Stimulated activated CD4-positive, alpha-beta T cell treated with anti-CD3 and anti-CD28 coated beads, Interleukin-15, amount 100 ng/mL, for 1 hour (primary cell): Measurements from ENCODE around the gene HMGXB3.

Source experiments
- DNase-seq, 2 donors: peaks; one replicate each; pipeline ENCODE4 v3.0.0-alpha.2; 2020; ENCODE audit warnings: low read depth in 1 of 2, low spot score in 1 of 2

Gene HMGXB3

GRCh38 chr5:149981206-149981605, 19.3 kb upstream of the HMGXB3 start:
- no peak for DNase-seq

DNA sequence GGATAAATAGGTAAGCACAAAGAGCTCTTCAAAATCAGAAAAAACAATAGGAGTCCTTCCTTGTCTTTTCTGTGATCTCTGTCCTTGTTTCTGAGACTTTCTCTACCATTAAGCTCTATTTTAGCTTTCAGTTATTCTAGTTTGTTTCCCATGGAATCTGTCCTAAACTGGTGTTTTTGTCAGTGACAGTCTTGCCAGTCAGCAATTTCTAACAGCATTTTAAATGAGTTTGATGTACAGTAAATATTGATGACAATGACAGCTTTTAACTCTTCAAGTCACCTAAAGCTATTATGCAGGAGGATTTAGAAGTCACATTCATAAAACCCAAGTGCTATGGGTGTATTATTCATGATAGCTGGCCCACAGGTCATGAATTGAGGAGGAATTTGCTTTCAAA, 18.0 kb upstream of the HMGXB3 start:
- no peak for DNase-seq

- no peak for DNase-seq
These were observed 12.4 kb upstream of the HMGXB3 start for GRCh38 chr5:149988126-149988525.

GRCh38 chr5:149990518-149991376, 9.8 kb upstream of the HMGXB3 start:
- peak; percentile 32 to 43 for DNase-seq

GRCh38 chr5:149993471-149993870, 7.1 kb upstream of the HMGXB3 start:
- DNase-seq: no peak

- DNase-seq: no peak
These were observed 4.9 kb upstream of the HMGXB3 start for GRCh38 chr5:149995385-149996204.

DNA sequence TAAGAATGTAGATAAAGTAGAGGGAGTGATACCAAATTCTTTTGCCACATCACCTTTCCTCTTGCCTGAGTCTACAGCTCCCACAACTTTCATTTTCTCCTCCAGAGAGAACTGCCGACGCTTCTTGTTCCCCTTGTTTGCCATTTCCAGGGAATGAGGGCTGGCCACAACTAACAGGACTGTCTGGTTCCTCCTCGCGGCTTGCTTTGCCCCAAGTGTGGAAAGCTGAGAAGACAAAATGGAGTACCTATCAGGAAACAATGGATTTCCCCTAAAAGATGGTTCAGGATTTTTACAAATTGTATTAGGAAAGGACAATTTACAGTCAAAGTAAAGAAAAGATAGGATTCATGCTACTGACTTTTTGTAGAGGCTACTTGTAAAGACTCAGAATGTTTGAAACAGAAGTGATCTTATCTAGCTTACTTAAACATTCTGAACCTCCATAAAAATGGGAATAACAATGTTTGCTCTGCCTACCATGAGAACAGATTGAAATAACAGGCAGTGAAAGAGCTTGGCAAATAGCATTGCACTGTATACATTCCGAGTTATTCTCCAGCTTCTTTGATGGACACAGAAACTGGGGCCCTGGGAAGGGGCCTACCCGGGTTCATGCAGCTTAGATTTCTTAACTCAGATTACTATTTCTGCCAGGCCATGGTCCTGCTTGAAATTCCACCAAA, 4.2 kb upstream of the HMGXB3 start:
- DNase-seq: no peak

DNA sequence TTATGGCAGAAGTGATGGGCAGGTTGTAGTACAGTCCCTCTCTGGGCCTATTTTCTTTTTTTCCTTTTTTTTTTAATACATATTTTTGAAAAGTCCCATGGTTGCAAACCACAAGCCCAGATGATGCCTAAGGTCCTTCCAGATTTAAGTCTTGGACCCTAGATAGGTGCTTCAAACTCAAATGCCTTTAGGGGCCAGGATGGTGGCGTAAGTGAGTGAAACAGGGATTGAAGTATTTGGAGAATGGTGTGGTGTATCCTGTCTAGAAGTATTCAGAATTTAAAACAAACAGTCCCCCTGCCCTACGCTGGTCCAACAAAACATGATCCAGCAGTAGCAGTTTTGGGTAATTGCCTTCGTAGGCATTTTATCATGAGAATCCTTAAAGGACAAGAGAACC, 2.3 kb upstream of the HMGXB3 start:
- DNase-seq: no peak

DNA sequence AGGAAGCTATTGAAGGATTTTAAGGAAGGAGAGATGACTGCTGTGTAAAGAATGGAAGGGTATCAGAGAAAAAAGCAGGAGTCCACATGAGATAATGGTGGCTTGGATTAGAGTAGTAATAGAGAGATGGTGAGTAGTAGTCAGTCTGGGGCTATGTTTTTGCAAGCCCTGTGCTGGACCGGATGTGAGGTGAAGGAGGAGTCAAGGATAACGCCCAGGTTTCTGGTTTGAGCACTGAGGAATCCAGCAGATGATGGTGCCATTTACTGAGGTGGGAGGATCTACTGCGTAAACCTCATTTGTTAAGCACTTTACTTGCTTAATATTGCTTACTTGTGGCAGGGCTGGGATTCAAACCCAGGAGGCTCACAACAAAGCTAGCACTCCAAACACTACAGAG, 1.2 kb upstream of the HMGXB3 start:
- DNase-seq: no peak

DNA sequence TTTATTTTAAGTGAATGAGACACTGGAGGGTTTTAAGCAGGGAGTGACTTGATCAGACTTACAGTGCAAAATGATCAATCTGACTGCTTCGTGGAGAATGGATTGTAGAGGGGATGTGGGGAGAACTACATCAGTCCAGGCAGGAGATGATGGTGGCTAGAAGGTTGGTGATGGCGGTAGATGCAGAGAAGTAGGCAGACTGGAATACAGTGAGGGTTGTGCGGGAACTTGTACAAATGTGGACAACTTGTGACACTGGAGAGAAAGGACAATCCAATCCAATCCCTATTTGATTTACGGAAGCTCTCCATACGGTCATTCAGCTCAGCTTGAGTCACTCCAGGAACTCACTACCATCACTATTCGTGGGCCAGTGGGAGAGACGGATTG, 678 bp upstream of the HMGXB3 start:
- no peak for DNase-seq

- peak; percentile 2 to 9 for DNase-seq
These were observed 586 bp downstream of the HMGXB3 start for GRCh38 chr5:150000990-150001659.

DNA sequence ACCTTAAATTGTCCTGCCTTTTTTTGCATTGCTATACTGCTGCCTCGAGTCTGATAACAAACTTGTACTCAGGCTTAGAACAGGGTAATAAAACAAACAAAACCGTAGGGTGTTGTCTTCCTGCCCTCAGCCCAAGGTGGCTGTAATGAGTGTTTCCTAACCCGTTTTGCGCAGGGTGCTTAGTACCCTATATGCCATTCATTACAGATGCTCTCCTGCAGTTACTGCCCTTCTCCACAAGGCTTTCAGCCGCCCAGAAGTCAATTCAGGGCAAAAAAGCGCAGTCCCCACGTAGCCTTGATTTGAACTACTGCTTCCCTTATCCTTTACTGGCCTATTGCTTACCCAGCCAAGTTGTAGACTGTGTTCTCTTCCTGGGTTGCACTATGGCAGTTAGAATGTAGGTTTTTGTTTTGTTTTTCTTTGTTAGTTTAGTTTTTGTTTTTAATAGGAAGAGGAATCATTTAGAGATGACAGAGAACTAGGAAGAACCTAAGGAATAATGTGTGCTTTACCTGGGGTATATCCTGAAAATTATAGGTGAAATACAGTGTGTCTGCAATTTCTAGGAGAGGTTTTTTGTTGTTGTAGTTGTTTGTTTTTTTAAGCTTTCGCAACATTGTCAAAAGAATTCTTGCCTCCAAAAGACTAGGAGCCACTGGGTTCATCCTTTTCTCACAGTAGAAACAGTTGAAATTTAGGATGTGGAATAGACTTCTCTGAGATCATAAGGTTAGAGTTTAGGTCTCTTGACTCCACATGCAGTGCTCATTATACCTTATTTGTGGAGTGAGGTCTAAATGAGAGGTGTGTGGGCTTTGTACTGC, 1.3 kb downstream of the HMGXB3 start:
- DNase-seq: peak; percentile 18 to 21

- DNase-seq: no peak
These were observed 5.8 kb downstream of the HMGXB3 start for GRCh38 chr5:150006318-150006717.

DNA sequence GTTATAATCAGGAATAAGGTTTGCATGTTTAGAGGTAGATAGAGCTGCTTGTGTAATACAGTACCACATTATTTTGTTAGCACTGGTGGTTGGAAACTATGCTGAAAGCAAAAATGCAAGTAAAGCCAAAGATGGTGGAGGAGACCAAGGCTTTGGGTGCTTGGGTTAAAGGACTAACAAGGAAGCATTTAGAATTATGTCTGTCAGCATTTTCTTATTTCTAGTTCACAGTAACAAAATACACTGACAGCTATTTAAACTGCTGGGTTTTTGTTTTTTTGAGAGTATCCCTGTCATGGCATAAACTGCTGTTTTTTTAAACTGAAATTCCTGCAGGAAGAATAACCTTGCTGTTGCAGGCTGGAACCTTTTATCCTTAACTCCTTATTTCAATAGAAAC, 6.5 kb downstream of the HMGXB3 start:
- DNase-seq: no peak

DNA sequence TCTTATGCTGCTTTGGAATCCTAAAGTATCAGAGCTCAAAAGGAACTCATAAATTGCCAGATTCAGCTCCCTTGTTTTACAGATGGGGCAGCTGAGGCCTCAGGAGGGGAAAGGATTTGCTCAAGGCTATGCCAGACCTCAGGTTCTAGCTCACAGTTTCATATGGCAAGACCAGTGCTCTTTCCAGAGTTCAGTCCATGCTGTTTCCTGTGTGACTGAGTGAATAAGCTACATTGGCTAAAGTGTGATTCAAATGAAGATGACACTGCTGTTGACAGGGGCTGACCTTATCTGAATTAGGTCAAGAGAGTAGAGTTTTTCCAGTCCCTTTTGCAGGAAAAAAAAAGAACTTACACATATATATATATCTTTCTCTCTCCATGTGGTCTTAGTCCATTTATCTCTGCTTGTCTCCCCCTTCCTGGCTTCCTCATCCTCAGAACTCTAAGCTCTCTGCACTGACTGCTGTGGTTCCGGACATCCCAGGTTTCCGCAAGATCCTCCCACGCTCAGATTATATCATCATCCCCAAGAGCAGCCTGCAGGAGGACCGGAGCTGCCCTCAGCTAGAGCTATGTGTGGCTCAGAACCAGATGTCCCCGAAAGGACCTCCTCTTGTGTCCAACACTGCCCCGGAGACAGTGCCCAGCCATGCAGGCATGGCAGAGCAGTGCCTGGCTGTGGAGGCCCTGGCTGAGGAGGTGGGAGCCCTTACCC, 9.3 kb downstream of the HMGXB3 start:
- DNase-seq: no peak

- DNase-seq: no peak
These were observed 13.4 kb downstream of the HMGXB3 start for GRCh38 chr5:150013931-150014330.

DNA sequence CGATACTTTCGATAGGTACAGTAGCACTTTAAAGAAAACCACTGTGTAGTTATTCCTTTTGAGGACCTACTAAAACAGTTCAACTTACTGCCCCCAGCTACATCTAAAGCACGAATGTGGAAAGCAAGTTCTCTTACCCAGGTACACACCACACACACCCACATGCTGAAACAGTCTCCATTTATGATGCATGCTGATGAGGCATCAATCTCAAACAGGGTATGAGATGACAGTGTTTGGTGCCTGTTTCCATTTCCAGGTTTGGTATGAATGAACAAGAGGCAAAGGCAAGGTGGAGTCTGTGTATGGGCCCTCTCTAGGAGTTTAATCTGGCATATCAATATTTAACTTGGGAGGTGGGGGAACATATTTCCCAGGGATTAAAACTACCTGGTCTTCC, 13.9 kb downstream of the HMGXB3 start:
- DNase-seq: no peak

DNA sequence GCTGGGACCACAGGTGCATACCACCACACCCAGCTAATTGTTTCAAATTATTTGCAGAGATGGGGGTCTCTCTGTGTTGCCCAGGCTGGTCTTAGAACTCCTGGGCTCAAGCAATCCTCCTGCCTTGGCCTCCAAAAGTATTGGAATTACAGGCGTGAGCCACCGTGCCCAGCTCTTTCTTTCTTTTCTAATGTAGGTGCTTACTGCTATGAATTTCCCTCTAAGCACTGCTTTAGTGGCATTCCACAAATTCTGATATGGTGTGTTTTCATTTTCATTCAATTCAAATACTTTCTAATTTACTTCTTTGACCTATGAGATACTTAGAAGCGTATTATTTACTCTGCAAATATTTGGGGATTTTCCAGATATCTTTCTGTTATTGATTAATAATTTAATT, 14.9 kb downstream of the HMGXB3 start:
- DNase-seq: no peak

- no peak for DNase-seq
These were observed 16.0 kb downstream of the HMGXB3 start for GRCh38 chr5:150016537-150016936.
